ENCODE measurements around the gene MEX3C. TPM values are rescaled to one million over a fixed set of nuclear protein-coding genes. Genes with fewer than 3 reads are reported as not detected.

MEX3C gene
- total RNA-seq, 2 experiments from 2014 or later, result 51.5 to 52.6 TPM

- intact Hi-C loops (cut with micrococcal nuclease), result no loop called here
- ChIA-PET CTCF (interaction anchor here (1.8 kb wide), 1 partner anchor 14 kb away, joined by 5 read pairs; no protein-coding TSS in a partner anchor), POLR2A (interaction anchor here (1.0 to 3.8 kb wide), 4 partner anchors 11 to 23 kb away, joined by 3 to 19 read pairs (median 6); no protein-coding TSS in a partner anchor)
- Mint-ChIP-seq H3K4me1 (ENCODE audit: low read depth) (peaks cover 68% of the 10 kb centered on the region), H3K36me3 (ENCODE audit: low read depth) (peaks cover 43% of the 10 kb centered on the region), H3K27me3 (no peaks in the 10 kb centered on the region), H3K27ac (peak overlapping the region; percentile 63), H3K4me3 (no peak overlapping the region), H3K9me3 (no peaks in the 10 kb centered on the region)
- ATAC-seq (peak; percentile 42), DNase-seq (no peak)
- TF ChIP-seq, protein P1, sequence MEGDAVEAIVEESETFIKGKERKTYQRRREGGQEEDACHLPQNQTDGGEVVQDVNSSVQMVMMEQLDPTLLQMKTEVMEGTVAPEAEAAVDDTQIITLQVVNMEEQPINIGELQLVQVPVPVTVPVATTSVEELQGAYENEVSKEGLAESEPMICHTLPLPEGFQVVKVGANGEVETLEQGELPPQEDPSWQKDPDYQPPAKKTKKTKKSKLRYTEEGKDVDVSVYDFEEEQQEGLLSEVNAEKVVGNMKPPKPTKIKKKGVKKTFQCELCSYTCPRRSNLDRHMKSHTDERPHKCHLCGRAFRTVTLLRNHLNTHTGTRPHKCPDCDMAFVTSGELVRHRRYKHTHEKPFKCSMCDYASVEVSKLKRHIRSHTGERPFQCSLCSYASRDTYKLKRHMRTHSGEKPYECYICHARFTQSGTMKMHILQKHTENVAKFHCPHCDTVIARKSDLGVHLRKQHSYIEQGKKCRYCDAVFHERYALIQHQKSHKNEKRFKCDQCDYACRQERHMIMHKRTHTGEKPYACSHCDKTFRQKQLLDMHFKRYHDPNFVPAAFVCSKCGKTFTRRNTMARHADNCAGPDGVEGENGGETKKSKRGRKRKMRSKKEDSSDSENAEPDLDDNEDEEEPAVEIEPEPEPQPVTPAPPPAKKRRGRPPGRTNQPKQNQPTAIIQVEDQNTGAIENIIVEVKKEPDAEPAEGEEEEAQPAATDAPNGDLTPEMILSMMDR (IDR thresholded peaks at IDR 0.05), result no peak
Observed at GRCh38 chr18:51182824-51183223, 14.7 kb downstream of the MEX3C start.

- TF ChIP-seq, protein P1 (IDR thresholded peaks at IDR 0.05), result no peak
- ATAC-seq (peak; percentile 75), DNase-seq (no peak)
- Mint-ChIP-seq H3K4me3 (peak overlapping the region; percentile 55), H3K27me3 (no peaks in the 10 kb centered on the region), H3K36me3 (ENCODE audit: low read depth) (peaks cover 38% of the 10 kb centered on the region), H3K4me1 (ENCODE audit: low read depth) (peaks cover 65% of the 10 kb centered on the region), H3K27ac (peak overlapping the region; percentile 97), H3K9me3 (peaks cover 3% of the 10 kb centered on the region)
- CTCF ChIA-PET, result interaction anchor here (1.2 kb wide), 1 partner anchor 10 kb away, joined by 3 read pairs; no protein-coding TSS in a partner anchor
- POLR2A ChIA-PET, result interaction anchor here (0.7 to 1.7 kb wide), 6 partner anchors 9 to 25 kb away, joined by 3 to 5 read pairs (median 4); partner anchors contain the start of gene MEX3C
- intact Hi-C loops (cut with micrococcal nuclease), result loop anchor here (2.0 kb wide), 1 partner anchor 19 kb away; no protein-coding TSS in a partner anchor
Observed at GRCh38 chr18:51171625-51172259, 25.7 kb downstream of the MEX3C start.

DNA sequence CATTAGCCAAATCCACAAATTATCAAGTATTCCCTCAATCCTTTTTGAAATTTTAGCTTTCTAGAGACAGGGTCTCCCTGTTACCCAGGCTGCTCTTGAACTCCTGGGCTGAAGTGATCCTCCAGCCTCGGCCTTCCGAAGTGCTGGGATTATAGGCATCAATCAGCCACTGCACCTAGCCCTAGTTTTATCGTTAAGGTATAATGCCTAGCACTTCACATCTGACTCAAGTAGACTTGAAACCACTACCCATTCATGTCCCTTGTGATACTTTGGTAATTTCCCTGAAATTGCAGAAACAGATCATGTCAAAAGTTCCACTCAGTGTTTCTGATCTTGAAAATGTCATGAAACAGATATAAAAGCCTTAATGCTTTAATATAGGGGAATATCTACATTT lies 26.3 kb downstream of the MEX3C start:
- intact Hi-C loops (cut with micrococcal nuclease), result loop anchor here (2.0 kb wide), 1 partner anchor 18 kb away; no protein-coding TSS in a partner anchor
- Mint-ChIP-seq H3K9me3 (peaks cover 3% of the 10 kb centered on the region), H3K4me3 (peak overlapping the region; percentile 55), H3K27ac (peak overlapping the region; percentile 97), H3K36me3 (ENCODE audit: low read depth) (peaks cover 33% of the 10 kb centered on the region), H3K27me3 (no peaks in the 10 kb centered on the region), H3K4me1 (ENCODE audit: low read depth) (peaks cover 65% of the 10 kb centered on the region)
- ChIA-PET CTCF (interaction anchor here (1.2 kb wide), 1 partner anchor 10 kb away, joined by 3 read pairs; no protein-coding TSS in a partner anchor), POLR2A (interaction anchor here (0.9 to 1.7 kb wide), 9 partner anchors 9 to 25 kb away, joined by 3 to 5 read pairs (median 3); no protein-coding TSS in a partner anchor)
- peak; percentile 82 for ATAC-seq
- DNase-seq, result no peak
- TF ChIP-seq, protein P1 (IDR thresholded peaks at IDR 0.05), result no peak

GRCh38 chr18:51170664-51171063 lies 26.8 kb downstream of the MEX3C start:
- TF ChIP-seq, protein P1 (IDR thresholded peaks at IDR 0.05), result no peak
- DNase-seq (no peak), ATAC-seq (peak; percentile 25)
- no peaks in the 10 kb centered on the region for H3K27me3 Mint-ChIP-seq
- H3K36me3 Mint-ChIP-seq (ENCODE audit: low read depth), result peaks cover 28% of the 10 kb centered on the region
- intact Hi-C loops (cut with micrococcal nuclease), result loop anchor here (2.0 kb wide), 1 partner anchor 18 kb away; no protein-coding TSS in a partner anchor
- H3K9me3 Mint-ChIP-seq, result peaks cover 3% of the 10 kb centered on the region
- H3K27ac Mint-ChIP-seq, result peak overlapping the region; percentile 97
- H3K4me1 Mint-ChIP-seq (ENCODE audit: low read depth), result peaks cover 65% of the 10 kb centered on the region
- H3K4me3 Mint-ChIP-seq, result peak overlapping the region; percentile 14
- ChIA-PET CTCF (no interaction called here), POLR2A (interaction anchor here (0.9 to 1.7 kb wide), 6 partner anchors 12 to 26 kb away, joined by 3 to 5 read pairs (median 4); no protein-coding TSS in a partner anchor)
